GM18951 (cell line): ENCODE data around the gene ERN1.

Source experiments
- POLR2A ChIP-seq: IDR thresholded peaks from 4 replicates; pipeline ENCODE4 v1.6.1; 2011; ENCODE audit warnings: mild to moderate bottlenecking; ENCODE audit not compliant: insufficient read length, insufficient read depth; ENCODE audit errors: extremely low read depth
- in situ Hi-C: fragments of 300-500 bp; cut with MboI; formaldehyde crosslinking; loops from one replicate; pipeline ENCODE4 v1.12.0; 2022; ENCODE audit warnings: low sequenced_read_pairs, mixed read lengths, inconsistent platforms; ENCODE audit not compliant: unreplicated experiment

The ERN1 gene

DNA sequence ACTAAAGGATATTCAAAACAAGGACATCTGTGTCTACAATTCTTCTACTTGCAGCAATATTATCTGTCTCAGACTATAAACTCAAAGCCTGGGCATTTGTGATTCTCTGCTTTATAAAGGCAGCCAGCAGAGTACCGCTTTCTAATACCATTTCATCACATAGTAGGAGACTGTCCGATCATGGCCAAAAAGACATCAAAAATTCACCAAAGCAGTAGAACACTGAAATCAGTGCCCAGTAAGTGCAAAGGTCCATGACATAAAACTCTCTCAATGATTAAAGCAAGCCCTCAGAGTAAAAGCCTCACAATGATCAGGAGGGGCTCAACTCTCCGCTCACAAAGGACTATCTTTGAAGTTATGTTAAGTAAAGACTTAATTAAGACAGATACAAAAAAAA is 23.0 kb downstream of the ERN1 start:
- no peak for TF ChIP-seq POLR2A
- in situ Hi-C loops, result no loop called here

DNA sequence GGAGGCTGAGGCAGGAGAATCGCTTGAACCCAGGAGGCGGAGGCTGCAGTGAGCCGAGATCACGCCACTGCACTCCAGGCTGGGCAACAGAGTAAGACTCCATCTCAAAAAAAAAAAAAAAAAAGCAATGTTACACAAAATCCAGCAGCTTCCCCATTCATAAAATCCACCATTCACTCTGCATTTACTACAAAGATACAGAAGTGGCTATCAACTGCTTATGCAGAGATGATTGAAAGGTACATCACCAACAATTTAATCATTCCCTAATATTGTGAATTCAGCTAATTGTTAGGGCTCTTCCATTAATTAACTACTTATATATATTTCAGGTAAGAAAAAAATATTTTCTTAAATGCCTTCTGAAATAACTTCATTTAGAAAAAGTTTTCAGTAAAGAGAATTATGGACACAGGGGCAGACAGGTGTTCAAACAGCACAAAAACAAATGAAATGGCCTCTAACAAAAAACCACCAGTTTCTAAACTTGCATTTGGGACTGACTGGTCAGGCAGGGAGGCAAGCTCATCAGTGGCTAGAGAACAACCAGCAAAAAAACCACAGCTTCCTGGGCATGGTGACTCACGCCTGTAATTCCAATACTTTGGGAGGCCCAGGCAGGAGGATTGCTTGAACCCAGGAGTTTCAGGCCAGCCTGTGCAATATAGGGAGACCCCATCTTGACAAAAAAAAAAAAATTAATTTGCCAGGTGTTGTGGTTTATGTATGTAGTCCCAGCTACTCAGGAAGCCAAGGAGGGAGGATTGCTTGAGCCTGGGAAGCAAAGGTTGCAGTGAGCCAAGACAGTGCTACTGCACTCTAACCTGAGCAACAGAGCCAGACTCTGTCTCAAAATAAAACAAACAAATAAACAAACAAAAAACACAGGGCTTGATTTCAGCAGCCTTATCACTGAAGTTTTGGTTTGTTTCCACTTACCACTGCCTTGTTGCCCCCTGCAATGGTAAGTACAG is 26.3 kb downstream of the ERN1 start:
- in situ Hi-C loops, result no loop called here
- TF ChIP-seq POLR2A, result no peak

DNA sequence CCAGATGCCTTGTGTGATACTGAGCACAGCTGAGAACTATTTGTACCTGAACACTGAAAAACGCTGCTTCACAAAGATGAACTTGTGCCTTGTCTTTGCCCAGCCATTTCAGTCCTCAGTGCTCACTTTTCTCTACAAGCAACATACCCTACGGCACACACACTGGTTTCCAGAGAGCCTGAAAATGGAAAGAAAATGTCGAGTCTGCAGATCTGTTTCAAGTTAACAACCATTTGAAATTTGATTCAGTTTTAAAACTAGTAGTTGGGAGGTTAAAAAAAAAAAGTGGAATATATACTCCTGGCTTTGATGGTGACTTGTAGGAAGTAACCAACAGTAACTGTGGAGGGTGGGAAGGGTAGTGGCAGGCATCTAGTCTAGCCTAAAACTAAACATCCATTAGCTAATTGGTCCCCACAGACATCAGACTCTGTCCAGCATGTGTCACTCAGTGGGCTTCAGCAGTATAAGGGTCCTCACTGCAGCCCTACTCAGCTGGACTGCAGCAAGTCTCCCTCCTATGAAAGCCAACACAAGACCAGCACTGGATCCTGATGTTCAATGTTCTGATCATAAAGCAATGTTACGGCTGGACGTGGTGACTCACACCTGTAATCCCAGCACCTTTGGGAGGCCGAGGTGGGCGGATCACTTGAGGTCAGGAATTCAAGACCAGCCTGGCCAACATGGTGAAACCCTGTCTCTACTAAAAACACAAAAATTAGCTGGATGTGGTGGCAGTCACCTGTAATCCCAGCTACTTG is 27.1 kb downstream of the ERN1 start:
- TF ChIP-seq POLR2A, result no peak
- in situ Hi-C loops, result no loop called here

DNA sequence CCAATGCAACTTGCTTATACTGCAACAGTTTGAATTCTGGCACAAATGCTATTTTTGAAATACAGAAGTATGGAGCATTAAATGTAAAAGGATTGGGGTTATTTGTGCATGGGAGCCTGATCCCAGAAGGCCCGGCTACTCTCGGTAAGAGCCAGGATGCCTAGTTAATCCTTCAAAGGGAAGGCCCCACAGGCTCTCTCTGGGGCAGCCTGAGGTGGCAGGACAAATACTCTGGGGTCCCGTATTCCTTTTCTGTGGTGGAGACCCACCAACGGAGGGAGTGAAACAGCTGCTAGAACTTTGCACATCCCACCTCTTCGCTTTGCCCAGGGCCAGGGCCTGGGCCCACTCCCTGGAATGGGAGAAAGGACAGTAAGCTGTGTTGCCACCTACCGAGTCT is 30.4 kb downstream of the ERN1 start:
- TF ChIP-seq POLR2A, result no peak
- in situ Hi-C loops, result no loop called here

DNA sequence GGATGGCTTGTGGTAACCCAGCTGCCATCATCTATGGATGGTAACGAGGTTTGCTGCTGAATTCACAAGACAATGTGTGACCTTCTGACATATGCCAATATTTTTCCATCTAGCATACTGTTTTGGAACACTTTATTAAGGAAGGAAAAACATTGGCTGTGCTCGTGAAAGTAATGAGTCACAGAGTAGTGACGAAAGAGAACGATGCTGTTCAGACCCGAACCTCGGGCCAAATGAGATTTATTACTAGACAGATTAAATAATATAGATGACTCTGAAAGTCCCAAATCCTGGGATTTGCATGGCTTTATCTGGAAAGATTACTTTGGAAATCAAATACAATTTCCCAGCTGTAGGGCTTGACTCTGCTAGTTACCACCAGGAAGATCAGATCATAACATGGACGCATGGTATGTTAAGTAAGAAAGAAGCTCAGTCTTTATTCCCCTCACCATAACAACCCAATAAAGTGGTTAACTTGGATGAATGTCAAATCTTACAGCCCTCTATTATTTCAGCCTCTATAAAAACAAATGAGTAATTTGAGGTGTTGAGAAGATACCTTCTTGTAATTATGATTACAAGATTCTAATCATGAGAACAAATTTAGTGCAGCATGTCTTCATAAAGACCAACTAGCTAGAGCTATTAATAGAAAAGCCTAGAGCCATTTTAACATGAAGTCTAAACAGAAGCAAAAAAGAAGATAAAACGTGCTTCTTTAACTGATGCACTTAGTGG is 32.6 kb downstream of the ERN1 start:
- TF ChIP-seq POLR2A, result no peak
- in situ Hi-C loops, result no loop called here

DNA sequence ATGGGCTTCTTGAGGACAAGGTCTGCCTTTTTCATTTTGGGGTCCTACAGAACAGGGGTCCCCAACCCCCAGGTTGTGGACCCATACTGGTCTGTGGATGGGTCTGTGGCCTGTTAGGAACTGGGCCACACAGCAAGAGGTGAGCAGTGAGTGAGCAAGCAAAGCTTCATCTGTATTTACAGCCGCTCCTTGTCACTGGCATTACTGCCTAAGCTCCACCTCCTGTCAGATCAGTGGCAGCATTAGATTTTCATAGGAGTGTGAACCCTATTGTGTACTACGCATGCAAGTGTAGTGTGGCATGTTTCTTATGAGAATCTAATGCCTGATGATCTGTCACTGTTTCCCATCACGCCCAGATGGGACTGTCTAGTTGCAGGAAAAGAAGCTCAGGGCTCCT is 33.9 kb downstream of the ERN1 start:
- in situ Hi-C loops, result no loop called here

DNA sequence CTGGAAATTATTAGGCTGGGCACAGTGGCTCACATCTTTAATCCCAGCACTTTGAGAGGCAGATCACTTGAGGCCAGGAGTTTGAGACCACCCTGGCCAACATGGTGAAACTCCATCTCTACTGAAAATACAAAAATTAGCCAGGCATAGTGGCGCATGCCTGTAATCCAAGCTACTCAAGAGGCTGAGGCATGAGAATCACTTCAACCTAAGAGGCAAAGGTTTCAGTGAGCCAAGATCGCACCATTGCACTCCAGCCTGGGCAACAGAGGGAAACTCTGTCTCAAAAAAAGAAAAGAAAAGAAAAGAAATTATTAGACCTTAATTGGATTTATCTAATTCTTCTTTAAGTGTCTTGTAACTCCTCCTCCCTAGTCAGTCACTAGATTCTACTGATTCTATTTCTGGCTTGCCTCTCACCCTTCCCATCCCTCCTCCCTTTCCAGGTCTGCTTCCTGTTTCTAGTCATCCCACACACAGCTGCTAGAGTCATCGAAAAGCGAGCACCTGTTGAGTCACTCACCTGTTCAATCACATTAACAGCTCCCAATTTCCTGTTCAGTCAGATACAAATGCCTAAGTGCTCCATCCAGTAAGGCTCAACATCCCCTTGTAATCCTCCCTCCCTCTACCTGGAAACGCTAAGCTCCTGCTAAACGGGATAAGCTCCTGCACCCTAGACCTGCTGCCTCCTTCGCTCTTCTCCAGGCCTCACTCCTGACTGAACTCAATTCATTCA is 34.6 kb downstream of the ERN1 start:
- in situ Hi-C loops, result no loop called here
- TF ChIP-seq POLR2A, result no peak

More for the DNA sequence above, 33.9 kb downstream of the ERN1 start:
- no peak for TF ChIP-seq POLR2A

DNA sequence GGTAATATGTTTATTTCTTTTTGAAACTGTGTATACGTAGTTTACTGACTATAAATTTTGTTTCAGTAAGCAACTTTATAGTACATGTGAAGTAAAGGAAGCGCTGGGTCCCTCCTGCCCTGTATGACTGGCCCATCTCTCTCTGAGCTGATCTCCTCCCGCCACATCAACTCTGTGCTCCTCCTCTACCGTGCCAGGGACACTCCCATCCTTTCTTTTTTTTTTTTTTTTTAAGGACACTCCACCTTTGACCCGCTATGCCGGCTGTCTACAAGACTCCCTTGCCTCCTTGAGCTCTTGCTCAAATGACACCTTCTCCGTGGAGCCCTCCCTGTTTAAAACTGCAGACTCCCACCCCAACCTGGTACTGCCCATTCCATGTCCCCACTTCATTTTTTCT is 35.5 kb downstream of the ERN1 start:
- no peak for TF ChIP-seq POLR2A
- in situ Hi-C loops, result no loop called here

DNA sequence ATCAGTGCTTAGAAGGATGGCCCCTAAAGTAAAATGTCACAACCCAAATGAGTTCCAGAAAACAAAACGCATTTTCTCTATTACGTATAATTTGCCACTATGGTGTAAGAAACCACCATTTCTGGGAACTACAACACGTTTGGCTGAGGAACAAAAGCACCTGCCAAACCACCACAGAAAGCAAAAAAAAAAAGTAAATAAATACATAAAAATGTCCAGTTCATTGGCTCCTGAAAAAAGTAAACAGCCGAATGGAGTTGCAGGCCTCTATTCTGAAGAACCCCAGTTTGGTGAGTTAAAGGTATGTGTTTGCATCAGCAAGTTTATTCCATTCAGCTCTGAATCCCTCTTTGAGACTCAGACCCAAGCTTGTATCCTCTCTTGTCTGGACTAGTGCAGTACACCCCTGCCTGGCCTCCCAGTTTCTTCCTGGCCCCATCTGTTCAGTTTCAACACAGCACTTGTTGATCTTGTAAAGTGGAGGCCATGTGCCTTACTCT is 36.9 kb downstream of the ERN1 start:
- in situ Hi-C loops, result no loop called here
- TF ChIP-seq POLR2A, result no peak

DNA sequence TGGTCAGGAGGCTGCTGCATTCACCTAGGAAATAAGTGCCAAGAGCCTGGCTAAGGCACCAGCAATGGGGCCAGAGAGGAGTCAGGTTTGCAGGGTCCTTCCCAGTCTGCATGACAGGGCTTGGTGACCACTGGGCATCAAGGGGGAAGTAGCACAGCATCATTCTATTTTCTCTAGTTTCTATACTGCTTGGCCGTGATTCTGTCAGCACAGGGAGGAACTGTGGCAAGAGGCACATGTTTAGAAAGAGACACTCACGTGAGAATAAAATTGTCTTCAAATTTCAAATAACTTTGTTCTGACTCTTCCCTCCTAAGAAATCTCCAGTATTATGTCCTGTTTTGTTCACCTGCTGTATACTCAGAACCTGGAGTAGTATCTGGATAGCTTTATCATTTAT is 37.8 kb downstream of the ERN1 start:
- TF ChIP-seq POLR2A, result no peak
- in situ Hi-C loops, result no loop called here

DNA sequence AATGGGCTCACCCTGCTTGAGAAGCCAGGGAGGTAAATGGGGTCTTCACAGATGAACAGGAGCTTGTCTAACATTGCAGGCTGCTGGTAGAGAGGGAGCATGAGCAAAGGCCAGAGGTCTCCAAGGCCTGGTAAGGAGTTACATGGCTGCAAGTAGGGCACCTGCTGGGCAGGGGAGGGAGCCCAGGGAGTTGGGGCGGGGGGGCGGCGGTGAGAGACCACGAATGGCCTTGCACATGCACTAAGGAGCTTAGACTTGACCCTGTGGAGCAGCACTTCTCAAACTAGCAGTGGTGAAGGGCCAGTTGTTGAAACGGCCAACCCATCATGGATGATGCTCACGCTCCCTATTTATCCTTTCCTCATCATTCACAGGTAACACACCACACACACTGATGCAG is 38.4 kb downstream of the ERN1 start:
- in situ Hi-C loops, result no loop called here
- no peak for TF ChIP-seq POLR2A

DNA sequence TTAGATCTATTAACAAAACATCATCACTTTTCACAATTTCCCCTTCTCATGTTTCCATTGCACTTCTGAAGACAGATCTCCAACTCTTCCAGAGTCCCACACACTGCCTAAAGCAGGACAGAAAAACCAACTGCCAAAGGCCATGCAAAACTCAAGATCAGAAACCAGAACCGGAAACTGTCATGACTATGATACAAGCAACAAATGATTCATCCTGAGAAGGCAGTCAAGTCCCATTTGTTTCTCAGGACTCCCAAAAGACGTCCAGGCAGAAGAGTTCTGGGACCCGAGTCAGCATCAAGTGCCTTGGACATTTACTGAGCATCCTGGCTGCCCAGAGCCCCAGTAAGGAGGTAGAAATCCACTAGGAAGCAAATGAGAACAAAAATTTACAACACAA is 38.8 kb downstream of the ERN1 start:
- in situ Hi-C loops, result no loop called here
- no peak for TF ChIP-seq POLR2A
